ENCODE measurements around the gene USP9X. TPM values are rescaled to one million over a fixed set of nuclear protein-coding genes. Genes with fewer than 3 reads are reported as not detected.

The USP9X gene
- total and polyA plus RNA-seq, 2 experiments from 2014 or later: 62.2 to 329 TPM

- Mint-ChIP-seq H3K9me3 (no peaks in the 10 kb centered on the region; the same call in 2 of the 3 replicates), H3K27ac (no peak overlapping the region)
These were observed 103.9 kb downstream of the USP9X start for GRCh38 chrX:41189156-41189555.

More at GRCh38 chrX:41189156-41189555, 103.9 kb downstream of the USP9X start:
- H3K36me3 Mint-ChIP-seq (ENCODE audit: low read depth): peaks cover 84% of the 10 kb centered on the region
- Histone ChIP-seq H3K9me2 (ENCODE audit: insufficient read depth) (no peaks in the 10 kb centered on the region), H3K4me3 (no peak overlapping the region), H4K20me1 (replicated peaks; ENCODE audit: insufficient read depth) (peaks cover 7% of the 10 kb centered on the region; the same call in 1 of the 2 replicates), H3K27ac (ENCODE audit: low read depth) (no peak overlapping the region), H3K27me3 (ENCODE audit: insufficient read depth) (no peaks in the 10 kb centered on the region), H3K79me2 (replicated peaks; ENCODE audit: insufficient read depth) (peaks cover 27% of the 10 kb centered on the region), H3F3A (replicated peaks; ENCODE audit: low read depth) (0 out of 2 replicates have a peak, but pooled peaks cover 8% of the 10 kb centered on the region), H3K4me1 (ENCODE audit: insufficient read depth) (no peaks in the 10 kb centered on the region), H3K4me2 (no peak overlapping the region), H2AFZ (no peak overlapping the region), H3K36me3 (ENCODE audit: insufficient read depth) (peaks cover 56% of the 10 kb centered on the region)
- DNase-seq (ENCODE audit: low spot score) (no peak), ATAC-seq (no peak)
- peaks cover 4% of the 10 kb centered on the region for H3K27me3 Mint-ChIP-seq (ENCODE audit: insufficient read depth, low read depth, poor library complexity)
- TF ChIP-seq EZH2 (IDR thresholded peaks at IDR 0.05; ENCODE audit: low read depth, unreplicated experiment) (no peak), ZNF114 (CRISPR knock-in tag; IDR thresholded peaks at IDR 0.05) (no peak), ETS1 (IDR thresholded peaks at IDR 0.05) (no peak), EZH2phosphoT487 (IDR thresholded peaks at IDR 0.05; ENCODE audit: unreplicated experiment) (no peak), NANOG (IDR thresholded peaks at IDR 0.05; ENCODE audit: borderline replicate concordance) (no peak), ZNF331 (CRISPR knock-in tag; IDR thresholded peaks at IDR 0.05; ENCODE audit: low read depth) (no peak), CREB1 (CRISPR knock-in tag; IDR thresholded peaks at IDR 0.05; ENCODE audit: low read depth) (no peak), POLR2AphosphoS5 (IDR thresholded peaks at IDR 0.05; ENCODE audit: low read depth) (no peak), JUNB (IDR thresholded peaks at IDR 0.05; ENCODE audit: unreplicated experiment) (no peak), STAT1 (IDR thresholded peaks at IDR 0.05; ENCODE audit: unreplicated experiment) (no peak)
- TF ChIP-seq, protein P1, sequence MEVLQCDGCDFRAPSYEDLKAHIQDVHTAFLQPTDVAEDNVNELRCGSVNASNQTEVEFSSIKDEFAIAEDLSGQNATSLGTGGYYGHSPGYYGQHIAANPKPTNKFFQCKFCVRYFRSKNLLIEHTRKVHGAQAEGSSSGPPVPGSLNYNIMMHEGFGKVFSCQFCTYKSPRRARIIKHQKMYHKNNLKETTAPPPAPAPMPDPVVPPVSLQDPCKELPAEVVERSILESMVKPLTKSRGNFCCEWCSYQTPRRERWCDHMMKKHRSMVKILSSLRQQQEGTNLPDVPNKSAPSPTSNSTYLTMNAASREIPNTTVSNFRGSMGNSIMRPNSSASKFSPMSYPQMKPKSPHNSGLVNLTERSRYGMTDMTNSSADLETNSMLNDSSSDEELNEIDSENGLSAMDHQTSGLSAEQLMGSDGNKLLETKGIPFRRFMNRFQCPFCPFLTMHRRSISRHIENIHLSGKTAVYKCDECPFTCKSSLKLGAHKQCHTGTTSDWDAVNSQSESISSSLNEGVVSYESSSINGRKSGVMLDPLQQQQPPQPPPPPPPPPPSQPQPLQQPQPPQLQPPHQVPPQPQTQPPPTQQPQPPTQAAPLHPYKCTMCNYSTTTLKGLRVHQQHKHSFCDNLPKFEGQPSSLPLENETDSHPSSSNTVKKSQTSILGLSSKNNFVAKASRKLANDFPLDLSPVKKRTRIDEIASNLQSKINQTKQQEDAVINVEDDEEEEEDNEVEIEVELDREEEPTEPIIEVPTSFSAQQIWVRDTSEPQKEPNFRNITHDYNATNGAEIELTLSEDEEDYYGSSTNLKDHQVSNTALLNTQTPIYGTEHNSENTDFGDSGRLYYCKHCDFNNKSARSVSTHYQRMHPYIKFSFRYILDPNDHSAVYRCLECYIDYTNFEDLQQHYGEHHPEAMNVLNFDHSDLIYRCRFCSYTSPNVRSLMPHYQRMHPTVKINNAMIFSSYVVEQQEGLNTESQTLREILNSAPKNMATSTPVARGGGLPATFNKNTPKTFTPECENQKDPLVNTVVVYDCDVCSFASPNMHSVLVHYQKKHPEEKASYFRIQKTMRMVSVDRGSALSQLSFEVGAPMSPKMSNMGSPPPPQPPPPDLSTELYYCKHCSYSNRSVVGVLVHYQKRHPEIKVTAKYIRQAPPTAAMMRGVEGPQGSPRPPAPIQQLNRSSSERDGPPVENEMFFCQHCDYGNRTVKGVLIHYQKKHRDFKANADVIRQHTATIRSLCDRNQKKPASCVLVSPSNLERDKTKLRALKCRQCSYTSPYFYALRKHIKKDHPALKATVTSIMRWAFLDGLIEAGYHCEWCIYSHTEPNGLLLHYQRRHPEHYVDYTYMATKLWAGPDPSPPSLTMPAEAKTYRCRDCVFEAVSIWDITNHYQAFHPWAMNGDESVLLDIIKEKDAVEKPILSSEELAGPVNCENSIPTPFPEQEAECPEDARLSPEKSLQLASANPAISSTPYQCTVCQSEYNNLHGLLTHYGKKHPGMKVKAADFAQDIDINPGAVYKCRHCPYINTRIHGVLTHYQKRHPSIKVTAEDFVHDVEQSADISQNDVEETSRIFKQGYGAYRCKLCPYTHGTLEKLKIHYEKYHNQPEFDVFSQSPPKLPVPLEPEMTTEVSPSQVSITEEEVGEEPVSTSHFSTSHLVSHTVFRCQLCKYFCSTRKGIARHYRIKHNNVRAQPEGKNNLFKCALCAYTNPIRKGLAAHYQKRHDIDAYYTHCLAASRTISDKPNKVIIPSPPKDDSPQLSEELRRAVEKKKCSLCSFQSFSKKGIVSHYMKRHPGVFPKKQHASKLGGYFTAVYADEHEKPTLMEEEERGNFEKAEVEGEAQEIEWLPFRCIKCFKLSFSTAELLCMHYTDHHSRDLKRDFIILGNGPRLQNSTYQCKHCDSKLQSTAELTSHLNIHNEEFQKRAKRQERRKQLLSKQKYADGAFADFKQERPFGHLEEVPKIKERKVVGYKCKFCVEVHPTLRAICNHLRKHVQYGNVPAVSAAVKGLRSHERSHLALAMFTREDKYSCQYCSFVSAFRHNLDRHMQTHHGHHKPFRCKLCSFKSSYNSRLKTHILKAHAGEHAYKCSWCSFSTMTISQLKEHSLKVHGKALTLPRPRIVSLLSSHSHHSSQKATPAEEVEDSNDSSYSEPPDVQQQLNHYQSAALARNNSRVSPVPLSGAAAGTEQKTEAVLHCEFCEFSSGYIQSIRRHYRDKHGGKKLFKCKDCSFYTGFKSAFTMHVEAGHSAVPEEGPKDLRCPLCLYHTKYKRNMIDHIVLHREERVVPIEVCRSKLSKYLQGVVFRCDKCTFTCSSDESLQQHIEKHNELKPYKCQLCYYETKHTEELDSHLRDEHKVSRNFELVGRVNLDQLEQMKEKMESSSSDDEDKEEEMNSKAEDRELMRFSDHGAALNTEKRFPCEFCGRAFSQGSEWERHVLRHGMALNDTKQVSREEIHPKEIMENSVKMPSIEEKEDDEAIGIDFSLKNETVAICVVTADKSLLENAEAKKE (CRISPR knock-in tag; IDR thresholded peaks at IDR 0.05): no peak
- TF ChIP-seq, protein P2, sequence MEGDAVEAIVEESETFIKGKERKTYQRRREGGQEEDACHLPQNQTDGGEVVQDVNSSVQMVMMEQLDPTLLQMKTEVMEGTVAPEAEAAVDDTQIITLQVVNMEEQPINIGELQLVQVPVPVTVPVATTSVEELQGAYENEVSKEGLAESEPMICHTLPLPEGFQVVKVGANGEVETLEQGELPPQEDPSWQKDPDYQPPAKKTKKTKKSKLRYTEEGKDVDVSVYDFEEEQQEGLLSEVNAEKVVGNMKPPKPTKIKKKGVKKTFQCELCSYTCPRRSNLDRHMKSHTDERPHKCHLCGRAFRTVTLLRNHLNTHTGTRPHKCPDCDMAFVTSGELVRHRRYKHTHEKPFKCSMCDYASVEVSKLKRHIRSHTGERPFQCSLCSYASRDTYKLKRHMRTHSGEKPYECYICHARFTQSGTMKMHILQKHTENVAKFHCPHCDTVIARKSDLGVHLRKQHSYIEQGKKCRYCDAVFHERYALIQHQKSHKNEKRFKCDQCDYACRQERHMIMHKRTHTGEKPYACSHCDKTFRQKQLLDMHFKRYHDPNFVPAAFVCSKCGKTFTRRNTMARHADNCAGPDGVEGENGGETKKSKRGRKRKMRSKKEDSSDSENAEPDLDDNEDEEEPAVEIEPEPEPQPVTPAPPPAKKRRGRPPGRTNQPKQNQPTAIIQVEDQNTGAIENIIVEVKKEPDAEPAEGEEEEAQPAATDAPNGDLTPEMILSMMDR (conservative IDR thresholded peaks at IDR 0.05; ENCODE audit: low read depth in 2 of 2): no peak
- peaks cover 3% of the 10 kb centered on the region; the same call in 1 of the 3 replicates for H3K4me1 Mint-ChIP-seq
- no peak overlapping the region for H3K4me3 Mint-ChIP-seq
